Measurements from ENCODE around the gene LMAN2.

DNA sequence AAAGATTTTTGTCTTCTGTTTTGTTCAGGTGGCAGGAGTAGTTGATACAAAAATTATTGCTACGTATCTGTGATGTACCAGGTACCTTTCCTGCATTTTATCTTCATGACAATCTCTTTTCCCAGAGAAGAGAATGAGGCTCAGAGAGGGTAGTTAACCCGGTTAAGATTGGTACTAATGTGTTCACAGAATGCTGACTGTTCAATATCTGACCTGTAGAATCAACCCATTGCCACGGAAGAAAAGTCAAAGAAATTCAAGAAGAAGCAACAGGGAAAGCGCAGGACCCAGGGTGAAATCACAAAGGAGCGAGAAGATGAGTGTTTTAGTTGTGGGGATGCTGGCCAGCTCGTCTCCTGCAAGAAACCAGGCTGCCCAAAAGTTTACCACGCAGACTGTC lies 59.7 kb downstream of the LMAN2 start:
- TF ChIP-seq, protein P1, sequence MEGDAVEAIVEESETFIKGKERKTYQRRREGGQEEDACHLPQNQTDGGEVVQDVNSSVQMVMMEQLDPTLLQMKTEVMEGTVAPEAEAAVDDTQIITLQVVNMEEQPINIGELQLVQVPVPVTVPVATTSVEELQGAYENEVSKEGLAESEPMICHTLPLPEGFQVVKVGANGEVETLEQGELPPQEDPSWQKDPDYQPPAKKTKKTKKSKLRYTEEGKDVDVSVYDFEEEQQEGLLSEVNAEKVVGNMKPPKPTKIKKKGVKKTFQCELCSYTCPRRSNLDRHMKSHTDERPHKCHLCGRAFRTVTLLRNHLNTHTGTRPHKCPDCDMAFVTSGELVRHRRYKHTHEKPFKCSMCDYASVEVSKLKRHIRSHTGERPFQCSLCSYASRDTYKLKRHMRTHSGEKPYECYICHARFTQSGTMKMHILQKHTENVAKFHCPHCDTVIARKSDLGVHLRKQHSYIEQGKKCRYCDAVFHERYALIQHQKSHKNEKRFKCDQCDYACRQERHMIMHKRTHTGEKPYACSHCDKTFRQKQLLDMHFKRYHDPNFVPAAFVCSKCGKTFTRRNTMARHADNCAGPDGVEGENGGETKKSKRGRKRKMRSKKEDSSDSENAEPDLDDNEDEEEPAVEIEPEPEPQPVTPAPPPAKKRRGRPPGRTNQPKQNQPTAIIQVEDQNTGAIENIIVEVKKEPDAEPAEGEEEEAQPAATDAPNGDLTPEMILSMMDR (IDR thresholded peaks at IDR 0.05 in 8 of 11, conservative IDR thresholded peaks at IDR 0.05 in 3 of 11): no peak
- no peak for TF ChIP-seq POLR2A (IDR thresholded peaks at IDR 0.05)
